NCI-H2171 (cell line): ENCODE measurements around the gene EVA1C.
A peak's percentile ranks its signal among the peaks of the same experiment; 100 is the strongest.
"Not testable (repeated sequence)": the region's sequence is repeated elsewhere in the genome, so short reads cannot be mapped to it uniquely, and the experiment has no call there.

Experiments used
- DNase-seq: peaks from one replicate; lab custom pipeline; 2025; lab: John Stamatoyannopoulos, UW

The EVA1C gene

GRCh38 chr21:32424674-32425073 lies 12.2 kb downstream of the EVA1C start:
- no peak for DNase-seq

GRCh38 chr21:32425628-32426027 lies 13.1 kb downstream of the EVA1C start:
- DNase-seq = no peak

- DNase-seq = no peak
These were observed 13.6 kb downstream of the EVA1C start for GRCh38 chr21:32426066-32426465.

- DNase-seq = no peak
These were observed 14.1 kb downstream of the EVA1C start for GRCh38 chr21:32426592-32427051.

- no peak for DNase-seq
These were observed 15.6 kb downstream of the EVA1C start for GRCh38 chr21:32427958-32428623.

DNA sequence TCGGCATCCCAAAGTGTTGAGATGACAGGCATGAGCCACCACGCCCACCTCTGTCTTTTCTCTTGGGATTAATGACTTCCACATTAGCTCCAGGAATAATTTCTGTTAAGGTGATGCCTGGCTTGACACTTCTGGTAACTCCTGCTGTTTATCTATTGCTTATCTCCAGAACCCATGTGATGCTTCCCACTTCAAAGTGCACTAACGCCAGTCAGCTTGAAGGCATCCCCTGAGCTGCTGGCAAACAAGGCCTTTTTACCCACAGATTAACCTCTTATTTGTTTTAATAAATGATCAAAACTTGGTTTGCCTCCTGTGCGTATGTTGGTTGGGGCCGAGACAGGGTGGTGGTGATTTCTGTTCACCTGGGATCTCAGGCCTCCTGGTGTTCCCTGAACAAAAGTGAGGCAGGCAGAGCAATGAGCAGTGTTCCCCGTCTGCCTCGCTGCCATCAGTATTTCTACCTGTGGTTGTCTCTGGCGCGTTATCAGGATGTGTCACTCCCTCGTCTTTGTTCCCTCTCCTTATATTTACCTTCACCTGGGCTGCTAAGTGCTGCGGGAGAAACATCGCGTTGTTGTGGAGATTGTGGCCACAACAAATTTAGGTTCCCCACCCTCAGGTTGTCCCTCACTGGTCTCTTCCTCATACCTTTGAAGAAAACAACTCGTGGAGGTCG lies 20.6 kb downstream of the EVA1C start:
- DNase-seq = not testable (repeated sequence)

DNA sequence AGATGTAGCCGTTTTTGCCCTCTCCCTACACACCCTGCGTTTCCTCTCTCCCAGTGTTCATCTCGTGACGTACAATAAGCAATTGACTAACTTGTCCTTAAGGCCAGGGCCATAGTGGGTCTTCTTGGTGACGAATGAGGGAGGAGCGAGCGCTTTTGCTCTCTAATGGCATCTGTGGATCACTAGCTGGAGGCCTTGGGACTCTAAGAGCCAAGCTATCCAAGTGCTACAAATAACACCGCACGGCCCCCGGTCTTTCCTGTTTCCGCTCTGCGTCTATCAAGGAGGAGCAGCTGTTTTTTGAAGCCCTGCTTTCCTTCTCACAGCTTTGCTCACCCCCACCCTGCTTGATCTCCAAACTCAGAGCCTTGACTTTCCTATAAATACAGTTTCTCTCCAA lies 25.2 kb downstream of the EVA1C start:
- no peak for DNase-seq

GRCh38 chr21:32442566-32443318 lies 30.2 kb downstream of the EVA1C start:
- DNase-seq = no peak

- DNase-seq = no peak
These were observed 32.6 kb downstream of the EVA1C start for GRCh38 chr21:32445101-32445500.

GRCh38 chr21:32446440-32446839 lies 33.9 kb downstream of the EVA1C start:
- DNase-seq = not testable (repeated sequence)

GRCh38 chr21:32447224-32447623 lies 34.7 kb downstream of the EVA1C start:
- DNase-seq = no peak

DNA sequence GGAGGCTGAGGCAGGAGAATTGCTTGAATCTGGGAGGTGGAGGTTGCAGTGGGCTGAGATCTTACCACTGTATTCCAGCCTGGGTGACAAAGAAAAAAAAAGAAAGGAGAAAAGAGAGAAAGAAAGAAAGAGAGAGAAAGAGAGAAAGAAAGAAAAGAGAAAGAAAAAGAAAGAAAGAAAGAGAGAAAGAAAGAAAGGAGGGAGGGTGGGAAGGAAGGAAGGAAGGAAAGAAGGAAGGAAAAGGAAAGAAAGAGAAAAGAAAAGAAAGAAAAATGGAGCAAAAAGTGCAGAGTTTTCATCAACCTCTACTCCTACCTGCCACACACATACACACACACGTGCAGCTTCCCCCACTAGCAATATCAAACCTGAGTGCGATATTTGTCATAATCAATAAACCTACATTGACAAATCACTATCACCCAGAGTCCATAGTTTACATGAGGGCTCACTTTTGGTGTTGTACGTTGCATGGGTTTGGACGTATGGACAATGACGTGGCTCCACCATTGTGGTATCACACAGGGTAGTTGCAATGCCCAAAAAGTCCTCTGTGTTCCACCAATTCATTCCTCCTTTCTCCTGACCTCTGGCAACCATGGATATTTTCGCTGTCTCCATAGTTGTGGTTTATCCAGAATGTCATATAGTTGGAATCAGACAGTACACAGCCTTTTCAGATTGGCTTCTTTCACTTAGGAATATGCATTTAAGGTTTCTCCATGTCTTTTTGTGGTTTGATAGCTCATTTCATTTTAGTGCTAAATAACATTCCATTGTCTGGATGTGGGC lies 36.5 kb downstream of the EVA1C start:
- no peak for DNase-seq

GRCh38 chr21:32450881-32451701 lies 38.6 kb downstream of the EVA1C start:
- DNase-seq = not testable (repeated sequence)

- peak; percentile 19 for DNase-seq
These were observed 39.7 kb downstream of the EVA1C start for GRCh38 chr21:32452191-32452590.

DNA sequence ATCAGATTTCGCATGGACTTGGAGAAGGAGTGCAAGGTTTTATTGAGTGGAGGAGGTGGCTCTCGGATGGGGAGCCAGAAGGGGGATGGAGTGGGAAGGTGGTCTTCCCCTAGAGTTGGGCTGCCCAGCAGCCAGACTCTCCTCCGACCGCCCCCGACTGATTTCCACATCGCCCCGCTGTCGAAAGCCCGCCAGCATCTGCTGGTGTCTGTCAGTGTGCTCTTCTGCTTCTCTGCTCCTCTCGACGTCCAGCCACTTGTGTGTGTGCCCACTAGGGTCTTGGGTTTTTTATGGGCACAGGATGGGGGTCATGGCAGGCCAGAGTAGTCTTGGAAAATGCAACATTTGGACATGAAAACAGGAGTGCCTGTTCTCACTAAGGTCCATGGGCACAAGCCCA lies 40.1 kb downstream of the EVA1C start:
- DNase-seq = no peak

GRCh38 chr21:32455548-32455947 lies 43.0 kb downstream of the EVA1C start:
- no peak for DNase-seq

DNA sequence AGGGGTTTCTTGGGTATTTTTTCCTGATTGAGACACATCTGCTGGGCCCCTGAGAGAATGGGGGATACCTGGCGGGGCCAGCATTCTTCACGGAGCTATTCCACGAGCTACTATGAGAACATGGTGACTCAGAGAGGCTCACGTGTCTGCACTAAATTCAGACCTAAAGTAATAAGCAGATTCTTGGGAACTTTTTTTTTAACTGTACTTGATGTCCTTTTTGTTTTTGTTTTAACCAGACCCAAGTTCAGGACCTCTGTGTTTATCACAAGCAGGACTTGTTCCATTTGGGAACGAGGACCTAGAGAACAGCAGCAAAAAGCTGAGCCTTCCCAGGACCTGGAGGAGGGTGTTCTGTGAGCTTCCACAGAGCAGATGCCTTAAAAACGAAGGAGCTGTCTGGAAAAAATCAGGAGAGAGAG lies 44.0 kb downstream of the EVA1C start:
- no peak for DNase-seq

DNA sequence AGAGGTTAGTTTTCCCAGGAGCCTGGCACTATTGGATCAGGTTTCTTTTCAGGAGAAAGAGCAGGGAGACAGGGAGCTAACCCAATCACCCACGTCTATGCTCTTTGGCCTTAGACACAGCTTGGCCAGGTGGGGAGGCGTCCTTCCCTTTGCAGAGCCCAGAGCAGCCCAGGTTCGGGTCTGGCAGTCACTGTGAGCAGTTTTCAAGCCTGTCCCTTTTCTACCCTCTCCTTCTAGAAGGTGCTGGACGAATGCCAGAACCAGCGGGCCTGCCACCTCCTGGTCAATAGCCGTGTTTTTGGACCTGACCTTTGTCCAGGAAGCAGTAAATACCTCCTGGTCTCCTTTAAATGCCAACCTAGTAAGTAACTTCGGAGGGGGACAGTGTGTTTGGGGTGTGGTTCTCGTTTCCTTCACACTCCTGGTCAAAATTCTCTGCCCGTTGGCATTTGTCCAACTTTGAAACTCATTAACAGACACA lies 44.9 kb downstream of the EVA1C start:
- DNase-seq = no peak

GRCh38 chr21:32457962-32458361 lies 45.5 kb downstream of the EVA1C start:
- no peak for DNase-seq

GRCh38 chr21:32459972-32460371 lies 47.5 kb downstream of the EVA1C start:
- DNase-seq = no peak

- no peak for DNase-seq
These were observed 49.0 kb downstream of the EVA1C start for GRCh38 chr21:32461503-32461902.
